ENCODE results near the gene NRCAM. TPM values are rescaled to one million over a fixed set of nuclear protein-coding genes. Genes with fewer than 3 reads are reported as not detected.

The NRCAM gene
- total and polyA plus RNA-seq, 2 of the 13 experiments (the other 11 are each of a cell fraction or from before 2014, with no cell fraction given): 0.31 to 0.33 TPM

DNA sequence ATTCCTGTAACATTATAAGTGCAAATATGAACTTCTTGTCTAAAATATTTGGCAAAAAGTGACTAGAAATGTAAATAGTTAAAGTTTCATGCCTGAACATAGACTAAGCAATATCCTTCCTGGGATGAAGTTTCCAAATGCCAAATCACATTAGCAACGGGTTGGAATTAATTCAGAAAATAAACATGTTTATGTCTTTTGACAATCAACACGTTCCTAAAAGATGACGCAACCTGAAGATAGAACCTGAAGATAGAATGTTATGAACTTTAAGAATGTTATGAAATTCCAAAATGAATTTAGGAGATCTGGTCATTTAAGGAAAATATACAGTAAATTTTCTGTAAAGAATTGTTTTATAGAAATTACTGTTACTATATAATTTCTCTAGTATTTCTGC, 335.3 kb downstream of the NRCAM start:
- intact Hi-C loops (cut with micrococcal nuclease; ENCODE audit: unreplicated experiment): no loop called here
- POLR2A ChIA-PET: no interaction called here
- BruUV-seq (replicated peaks): no TSS peak

More for the DNA sequence above, 335.3 kb downstream of the NRCAM start:
- ATAC-seq: no peak
- H3K27me3 ChIP-seq (ENCODE audit: control insufficient read depth in 1 of 2, insufficient read depth in 2 of 2, low read length in 2 of 2): no peaks in the 10 kb centered on the region; a peak in 2 of 5 replicates
- H3K36me3 ChIP-seq (replicated peaks in 1 of 2; ENCODE audit: control insufficient read depth in 1 of 2, insufficient read depth in 2 of 2, low read length in 2 of 2): no peaks in the 10 kb centered on the region
- CTCF ChIA-PET (ENCODE audit: low intra/inter-chr PET ratio, low total read pairs): no interaction called here
- H2AFZ ChIP-seq (ENCODE audit: low read length): no peak overlapping the region
- H3K4me2 ChIP-seq (ENCODE audit: low read depth, low read length): no peak overlapping the region
- DNase-seq (ENCODE audit: low spot score): no peak
- no peak overlapping the region for H3K9ac ChIP-seq (ENCODE audit: insufficient read depth, low read depth, low read length)
- H3K9me3 ChIP-seq (ENCODE audit: low read length): no peaks in the 10 kb centered on the region
- H3K4me3 ChIP-seq (replicated peaks in 1 of 3; ENCODE audit: insufficient read depth in 1 of 3, low read depth in 2 of 3, low read length in 3 of 3): no peak overlapping the region
- peak; percentile 47; the same call in 1 of the 2 replicates for TF ChIP-seq CEBPB (IDR thresholded peaks at IDR 0.05; ENCODE audit: borderline replicate concordance, low read depth, low read length)
- TF ChIP-seq, protein P1, sequence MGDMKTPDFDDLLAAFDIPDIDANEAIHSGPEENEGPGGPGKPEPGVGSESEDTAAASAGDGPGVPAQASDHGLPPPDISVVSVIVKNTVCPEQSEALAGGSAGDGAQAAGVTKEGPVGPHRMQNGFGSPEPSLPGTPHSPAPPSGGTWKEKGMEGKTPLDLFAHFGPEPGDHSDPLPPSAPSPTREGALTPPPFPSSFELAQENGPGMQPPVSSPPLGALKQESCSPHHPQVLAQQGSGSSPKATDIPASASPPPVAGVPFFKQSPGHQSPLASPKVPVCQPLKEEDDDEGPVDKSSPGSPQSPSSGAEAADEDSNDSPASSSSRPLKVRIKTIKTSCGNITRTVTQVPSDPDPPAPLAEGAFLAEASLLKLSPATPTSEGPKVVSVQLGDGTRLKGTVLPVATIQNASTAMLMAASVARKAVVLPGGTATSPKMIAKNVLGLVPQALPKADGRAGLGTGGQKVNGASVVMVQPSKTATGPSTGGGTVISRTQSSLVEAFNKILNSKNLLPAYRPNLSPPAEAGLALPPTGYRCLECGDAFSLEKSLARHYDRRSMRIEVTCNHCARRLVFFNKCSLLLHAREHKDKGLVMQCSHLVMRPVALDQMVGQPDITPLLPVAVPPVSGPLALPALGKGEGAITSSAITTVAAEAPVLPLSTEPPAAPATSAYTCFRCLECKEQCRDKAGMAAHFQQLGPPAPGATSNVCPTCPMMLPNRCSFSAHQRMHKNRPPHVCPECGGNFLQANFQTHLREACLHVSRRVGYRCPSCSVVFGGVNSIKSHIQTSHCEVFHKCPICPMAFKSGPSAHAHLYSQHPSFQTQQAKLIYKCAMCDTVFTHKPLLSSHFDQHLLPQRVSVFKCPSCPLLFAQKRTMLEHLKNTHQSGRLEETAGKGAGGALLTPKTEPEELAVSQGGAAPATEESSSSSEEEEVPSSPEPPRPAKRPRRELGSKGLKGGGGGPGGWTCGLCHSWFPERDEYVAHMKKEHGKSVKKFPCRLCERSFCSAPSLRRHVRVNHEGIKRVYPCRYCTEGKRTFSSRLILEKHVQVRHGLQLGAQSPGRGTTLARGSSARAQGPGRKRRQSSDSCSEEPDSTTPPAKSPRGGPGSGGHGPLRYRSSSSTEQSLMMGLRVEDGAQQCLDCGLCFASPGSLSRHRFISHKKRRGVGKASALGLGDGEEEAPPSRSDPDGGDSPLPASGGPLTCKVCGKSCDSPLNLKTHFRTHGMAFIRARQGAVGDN (CRISPR knock-in tag; IDR thresholded peaks at IDR 0.05): no peak
- 25% methylated on average over 3 of the region's 3 CpGs for WGBS (ENCODE audit: low lambda C conversion rate)
- no peak for FAIRE-seq
- no peaks in the 10 kb centered on the region for H3K79me2 ChIP-seq (ENCODE audit: insufficient read depth, low read length)
- H3K27ac ChIP-seq (ENCODE audit: extremely low read length, insufficient read depth, low read length): no peak overlapping the region
- in situ Hi-C loops (cut with HindIII; ENCODE audit: extremely low pct_ligation_motif_present, low pct_unique_long_range_greater_than_20kb): loop anchor here (25.0 kb wide), 1 partner anchor 384 kb away; the partner anchor contains the start of gene CBLL1
- no peaks in the 10 kb centered on the region for H4K20me1 ChIP-seq (ENCODE audit: insufficient read depth, low read length)
- H3K4me1 ChIP-seq (ENCODE audit: insufficient read depth, low read length): no peaks in the 10 kb centered on the region

Measured in HepG2 (cell line).